Pulmonary artery endothelial cell (primary cell): ENCODE results near the gene SH3BGRL2. TPM values are rescaled to one million over a fixed set of nuclear protein-coding genes. Genes with fewer than 3 reads are reported as not detected.
"Not testable (repeated sequence)": the region's sequence is repeated elsewhere in the genome, so short reads cannot be mapped to it uniquely, and the experiment has no call there.

ENCODE experiments used
- DNase-seq: peaks from one replicate; pipeline ENCODE4 v3.0.0-alpha.2; 2011; ENCODE audit warnings: low read depth, low spot score
- total RNA-seq: library from RNA; depleted of rRNA; stranded (reverse); fragments of >200 nt; gene quantifications from 2 replicates; pipeline ENCODE4 v1.2.3, GENCODE V29; 2014

Gene SH3BGRL2
- total RNA-seq, 1 donor from 2014 or later: 24.4 TPM

- no peak for DNase-seq
Measured at GRCh38 chr6:79614326-79615305, 16.5 kb upstream of the SH3BGRL2 start.

GRCh38 chr6:79617518-79617941 is 13.6 kb upstream of the SH3BGRL2 start:
- no peak for DNase-seq

- DNase-seq: not testable (repeated sequence)
Measured at GRCh38 chr6:79618425-79618824, 12.7 kb upstream of the SH3BGRL2 start.

DNA sequence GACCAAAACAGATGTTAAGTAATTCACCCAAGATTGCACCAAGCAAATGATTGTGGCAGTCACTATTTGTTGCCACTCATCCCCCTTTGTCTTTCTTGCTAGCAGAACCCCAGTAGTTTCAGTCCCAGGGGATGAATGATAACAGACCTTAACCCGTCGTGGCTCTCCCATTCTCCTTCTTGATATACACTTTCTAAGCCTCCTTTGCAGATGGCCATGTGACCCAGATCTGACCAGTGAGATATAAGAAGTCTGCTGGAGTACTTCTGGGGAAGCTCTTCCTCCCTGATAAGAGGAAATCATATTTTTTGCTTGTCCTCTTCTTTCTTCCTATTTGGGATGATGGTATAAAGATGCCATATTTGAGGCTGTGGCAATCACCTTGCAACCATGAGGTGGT is 9.6 kb upstream of the SH3BGRL2 start:
- no peak for DNase-seq

GRCh38 chr6:79622364-79622763 is 8.8 kb upstream of the SH3BGRL2 start:
- DNase-seq: no peak

- DNase-seq: no peak
Measured at GRCh38 chr6:79623106-79623505, 8.0 kb upstream of the SH3BGRL2 start.

GRCh38 chr6:79625746-79626145 is 5.4 kb upstream of the SH3BGRL2 start:
- DNase-seq: no peak

- DNase-seq: no peak
Measured at GRCh38 chr6:79626811-79627210, 4.3 kb upstream of the SH3BGRL2 start.

DNA sequence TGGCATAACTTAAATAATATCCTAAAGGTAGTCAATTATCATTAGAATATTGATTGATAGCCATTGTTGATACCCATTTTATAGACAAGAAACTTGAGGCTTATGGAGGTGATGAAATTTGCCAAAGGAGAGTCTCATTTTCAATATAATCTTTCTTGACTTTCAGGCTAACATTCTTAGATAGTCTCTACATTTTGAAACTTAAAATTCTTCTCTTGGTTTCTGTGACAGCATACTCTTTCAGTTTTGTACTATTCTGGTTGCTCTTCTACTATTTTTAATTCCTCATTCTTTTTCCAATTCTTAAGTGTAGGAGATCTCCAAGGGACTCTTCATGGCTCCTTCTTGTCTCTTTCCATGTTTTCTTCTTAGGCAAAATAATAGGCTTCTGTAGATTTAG is 3.7 kb upstream of the SH3BGRL2 start:
- DNase-seq: no peak

DNA sequence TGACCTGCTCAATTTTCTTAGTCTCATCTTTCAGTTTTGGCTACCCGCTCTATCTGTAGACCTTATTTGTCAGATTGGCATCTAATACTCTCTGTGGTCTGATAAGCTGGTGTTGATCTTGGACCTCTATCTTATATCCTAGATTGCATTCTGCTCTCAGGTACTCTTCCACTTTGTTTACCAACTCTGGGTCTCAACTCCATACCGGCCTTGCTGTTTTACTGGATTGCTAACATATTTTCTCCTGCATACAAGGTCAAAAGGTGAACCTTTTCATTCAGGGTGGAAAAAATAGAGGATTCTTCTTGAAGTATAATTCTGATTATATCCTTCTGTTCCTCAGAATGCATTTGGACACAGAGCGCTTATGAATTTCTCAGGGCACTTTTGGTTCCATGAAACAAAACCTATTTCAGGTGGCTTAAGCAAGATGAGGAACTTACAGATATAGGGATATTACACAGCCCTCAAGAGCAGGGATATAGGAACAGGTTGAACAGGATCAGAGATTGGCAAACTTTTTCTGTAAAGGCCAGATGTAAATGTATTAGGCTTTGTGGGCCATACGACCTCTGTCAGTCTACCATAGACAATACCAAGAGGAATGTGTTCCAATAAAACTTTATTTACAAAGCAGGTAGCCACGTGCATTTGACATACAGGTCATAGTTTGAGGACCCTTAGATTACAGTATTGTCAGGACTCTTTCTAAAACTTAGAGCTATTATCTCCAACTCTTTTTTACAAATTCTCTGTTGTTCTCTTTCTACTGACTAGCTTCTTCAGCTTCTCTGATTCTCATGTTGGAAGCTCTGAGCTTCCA is 2.5 kb upstream of the SH3BGRL2 start:
- no peak for DNase-seq

DNA sequence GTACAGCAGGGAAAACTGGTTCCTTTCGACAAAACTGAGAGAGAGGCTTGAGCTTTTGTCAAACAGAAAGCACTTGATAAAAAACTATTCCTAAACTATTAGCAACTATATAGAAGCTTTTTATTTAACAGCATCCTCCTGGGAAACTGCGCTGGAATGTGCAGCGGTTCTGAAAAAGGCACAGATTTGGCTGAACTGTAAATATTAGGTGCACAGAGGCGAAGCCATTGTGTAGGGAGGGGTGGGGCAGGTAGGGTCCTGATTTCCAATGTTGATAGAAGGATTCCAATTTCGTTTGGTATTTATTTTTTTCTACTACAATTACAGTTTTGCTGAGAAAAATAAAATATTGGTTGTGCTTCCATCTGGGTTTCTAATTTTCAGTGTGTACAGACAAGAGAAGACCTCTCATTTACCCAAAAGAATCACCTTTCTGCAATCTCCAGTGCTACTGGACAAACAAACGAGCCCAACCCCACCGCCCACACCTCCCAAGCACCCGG is 698 bp upstream of the SH3BGRL2 start:
- DNase-seq: no peak

DNA sequence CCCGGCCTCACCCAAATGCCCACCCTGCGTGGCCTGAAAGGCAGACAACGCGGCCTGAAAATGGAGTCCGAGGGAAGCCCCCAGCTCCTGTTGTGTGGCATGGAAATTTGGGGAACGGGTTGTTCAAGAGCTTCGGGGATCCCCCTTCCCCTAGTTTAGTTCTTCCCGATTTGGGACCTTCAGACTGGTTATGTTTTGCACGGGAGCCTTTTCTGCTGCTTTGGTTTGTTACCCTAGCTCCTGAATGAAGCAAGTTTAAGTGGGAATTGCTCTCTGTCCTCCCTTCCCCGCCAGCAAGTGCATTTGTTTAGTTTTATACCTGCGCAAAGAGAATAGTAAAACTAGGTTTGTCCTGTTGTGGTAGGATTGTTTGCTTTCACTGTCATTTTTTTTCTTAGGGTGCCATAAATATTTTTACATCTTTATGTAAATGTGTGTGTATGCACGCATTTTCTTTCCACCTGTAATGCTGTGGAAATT is 604 bp downstream of the SH3BGRL2 start:
- no peak for DNase-seq

- DNase-seq: no peak
Measured at GRCh38 chr6:79632580-79632979, 1.5 kb downstream of the SH3BGRL2 start.

GRCh38 chr6:79634491-79635231 is 3.5 kb downstream of the SH3BGRL2 start:
- DNase-seq: no peak

- peak; percentile 20 for DNase-seq
Measured at GRCh38 chr6:79635232-79635543, 4.1 kb downstream of the SH3BGRL2 start.

GRCh38 chr6:79636673-79637072 is 5.5 kb downstream of the SH3BGRL2 start:
- DNase-seq: no peak

DNA sequence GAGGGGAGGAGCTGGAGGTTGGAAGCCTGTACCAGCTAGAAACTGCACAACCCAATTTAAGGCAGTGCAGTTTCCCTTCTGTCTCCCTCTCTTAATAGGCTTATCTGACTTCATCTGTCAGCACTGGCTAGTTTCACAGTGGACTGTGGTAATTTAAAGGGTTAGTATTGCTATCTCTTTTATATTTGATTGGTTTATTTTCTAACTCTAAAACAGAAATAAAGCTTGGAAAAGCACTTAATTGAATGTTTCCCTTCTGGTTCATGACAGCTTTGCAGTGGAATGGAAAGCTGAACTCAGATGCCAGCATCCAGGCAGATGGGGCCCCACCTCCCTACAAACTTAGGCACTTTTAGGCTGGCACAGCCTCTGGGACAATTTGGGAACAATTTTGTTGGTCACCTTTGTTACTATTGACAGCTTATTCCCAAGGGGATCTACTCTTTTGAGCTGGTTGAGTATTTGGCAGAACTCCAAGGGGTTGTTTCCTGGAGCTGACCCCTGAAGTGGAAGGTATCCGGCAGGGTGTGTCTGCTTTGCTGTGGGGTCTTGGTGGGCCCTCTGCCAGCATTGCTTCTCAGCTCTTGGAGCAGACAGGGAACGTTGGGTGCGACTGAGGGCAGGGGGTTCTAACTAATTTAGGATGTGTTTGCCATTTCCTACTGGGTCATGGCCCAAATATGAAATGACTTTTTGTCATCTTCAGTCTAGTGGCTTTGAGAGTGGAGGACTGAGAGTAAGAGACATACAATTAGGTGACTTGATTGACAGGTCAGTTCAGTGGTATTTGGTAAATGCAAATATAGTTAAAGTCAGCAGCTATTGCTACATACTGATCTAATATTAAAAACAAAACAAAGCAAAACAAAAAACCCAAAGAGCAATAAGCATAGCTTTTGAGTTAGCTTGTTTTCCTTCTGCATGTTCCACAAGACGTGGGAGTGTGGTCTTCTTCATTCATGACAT is 9.3 kb downstream of the SH3BGRL2 start:
- no peak for DNase-seq

DNA sequence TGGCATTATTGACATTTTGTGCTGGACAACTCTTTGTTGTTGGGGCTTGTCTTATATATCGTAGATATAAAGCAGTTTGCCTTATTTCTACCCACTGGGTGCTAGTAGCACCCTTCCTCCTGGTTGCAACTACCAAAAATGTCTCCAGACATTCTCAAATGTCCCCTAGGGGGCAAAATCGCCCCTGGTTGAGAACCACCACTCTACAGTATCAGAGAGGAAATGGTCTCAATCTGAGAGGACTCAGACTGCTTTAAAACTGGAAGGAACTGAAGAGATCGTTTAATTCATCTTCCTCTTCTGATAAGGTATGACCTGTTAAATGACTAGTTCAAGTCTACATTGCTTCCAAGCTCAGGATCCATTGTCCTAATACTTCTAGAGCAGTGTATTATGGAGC is 14.9 kb downstream of the SH3BGRL2 start:
- no peak for DNase-seq

DNA sequence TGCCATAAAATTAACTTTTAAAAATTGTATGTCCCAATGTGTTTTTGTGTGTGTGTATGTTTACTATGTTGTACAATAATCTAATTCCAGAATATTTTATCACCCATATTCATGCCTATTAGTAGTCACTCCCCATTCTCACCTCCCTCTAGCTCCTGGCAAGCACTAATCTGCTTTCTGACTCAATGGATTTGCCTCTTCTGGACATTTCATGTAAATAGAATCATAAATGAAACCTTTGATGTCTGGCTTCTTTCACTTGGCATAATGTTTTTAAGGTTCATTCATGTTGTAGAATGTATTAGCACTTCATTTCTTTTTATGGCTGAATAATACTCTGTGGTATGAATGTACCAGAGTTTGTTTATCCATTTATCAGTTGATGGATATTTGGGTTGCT is 15.4 kb downstream of the SH3BGRL2 start:
- no peak for DNase-seq

DNA sequence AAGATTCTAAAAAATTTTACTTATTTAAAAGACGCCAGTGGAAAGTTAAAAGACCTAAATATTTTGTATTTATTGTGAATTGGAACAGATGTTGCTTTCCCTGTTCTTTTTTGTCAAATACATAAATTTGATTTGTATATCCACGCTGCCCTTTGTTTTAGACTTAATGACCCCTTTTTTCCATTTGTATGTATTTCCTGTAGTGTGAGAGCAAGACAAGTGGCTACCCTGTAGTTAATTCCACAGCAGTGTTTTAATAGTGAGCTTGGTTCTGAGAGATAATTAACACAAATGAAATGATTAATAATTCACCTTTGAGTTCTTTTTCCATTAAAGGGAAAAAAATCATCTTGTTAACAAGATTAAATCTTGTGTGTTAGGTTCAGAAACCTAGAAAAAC is 16.6 kb downstream of the SH3BGRL2 start:
- DNase-seq: no peak
